WERI-Rb-1 (cell line): ENCODE data around the gene TUT4.

Experiments
- DNase-seq: peaks from one replicate; pipeline ENCODE4 v3.0.0-alpha.2; 2020
- H3K27ac ChIP-seq: fragments of 250-450 bp; sonication (Bioruptor Pico); 2 replicates; pipeline ENCODE4 v1.5.1; 2020; ENCODE audit warnings: mild to moderate bottlenecking, moderate library complexity
- H3K27me3 ChIP-seq: fragments of 250-450 bp; sonication (Bioruptor Pico); 2 replicates; pipeline ENCODE4 v1.5.1; 2021; ENCODE audit warnings: mild to moderate bottlenecking, low read depth, moderate library complexity; ENCODE audit not compliant: insufficient read depth, severe bottlenecking
- H3K36me3 ChIP-seq: fragments of 250-450 bp; sonication (Bioruptor Pico); 2 replicates; pipeline ENCODE4 v1.5.1; 2020; ENCODE audit warnings: mild to moderate bottlenecking, moderate library complexity
- H3K4me3 ChIP-seq: 2 replicates; pipeline ENCODE4 v1.5.1; 2011; ENCODE audit warnings: low read depth, mild to moderate bottlenecking, control low read depth, low read length
- H3K9me3 ChIP-seq: fragments of 250-450 bp; sonication (Bioruptor Pico); 2 replicates; pipeline ENCODE4 v1.5.1; 2021; ENCODE audit warnings: mild to moderate bottlenecking, moderate library complexity; ENCODE audit not compliant: severe bottlenecking
- CTCF ChIP-seq: IDR thresholded peaks from 2 replicates; pipeline ENCODE4 v1.5.1; 2011; ENCODE audit warnings: low read depth, mild to moderate bottlenecking, control low read depth, inconsistent platforms, low read length

The TUT4 gene

DNA sequence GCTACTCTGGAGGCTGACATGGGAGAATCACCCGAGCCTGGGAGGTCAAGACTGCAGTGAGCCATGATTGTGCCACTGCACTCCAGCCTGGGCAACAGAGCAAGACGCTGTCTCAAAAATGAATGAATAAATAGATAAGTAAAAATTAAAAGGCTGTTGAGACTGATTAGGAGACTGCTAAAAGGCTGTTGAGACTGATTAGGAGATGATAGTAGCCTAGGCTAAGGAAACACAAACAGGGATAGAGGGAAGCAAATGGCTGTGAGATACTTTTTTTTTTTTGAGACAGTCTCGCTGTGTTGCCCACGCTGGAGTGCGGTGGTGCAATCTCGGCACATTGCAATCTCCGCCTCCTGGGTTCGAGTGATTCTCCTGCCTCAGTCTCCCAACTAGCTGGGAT is 120.1 kb downstream of the TUT4 start:
- no peak overlapping the region for H3K27ac ChIP-seq
- peaks cover 65% of the 10 kb centered on the region for H3K36me3 ChIP-seq
- no peak for TF ChIP-seq CTCF
- no peak overlapping the region for H3K4me3 ChIP-seq
- no peak for DNase-seq
- H3K27me3 ChIP-seq, result no peaks in the 10 kb centered on the region
- H3K9me3 ChIP-seq, result no peaks in the 10 kb centered on the region

- Histone ChIP-seq H3K27ac (no peak overlapping the region), H3K9me3 (no peaks in the 10 kb centered on the region), H3K4me3 (no peak overlapping the region), H3K36me3 (peaks cover 57% of the 10 kb centered on the region), H3K27me3 (no peaks in the 10 kb centered on the region)
- DNase-seq, result no peak
- TF ChIP-seq CTCF, result no peak
Measured at GRCh38 chr1:52427152-52427551, 125.7 kb downstream of the TUT4 start.

DNA sequence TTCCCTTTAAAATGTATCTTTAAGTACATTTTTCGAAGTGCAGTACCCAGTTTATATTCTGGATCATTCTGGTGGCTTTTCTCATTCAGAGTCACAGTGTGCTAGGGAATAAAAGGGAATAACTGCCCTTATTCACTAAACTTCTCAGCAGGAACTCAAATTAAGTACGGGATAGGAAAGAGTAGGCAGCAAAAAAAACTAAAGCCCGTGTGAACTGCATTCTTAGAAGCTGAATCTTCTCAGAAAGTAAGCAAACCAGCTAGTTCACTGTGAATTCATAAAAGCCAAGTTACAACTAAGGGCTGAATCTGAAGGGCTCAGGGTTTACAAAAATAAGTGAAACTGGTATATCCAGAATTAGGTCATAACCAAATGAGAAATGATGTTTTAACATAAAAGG is 126.5 kb downstream of the TUT4 start:
- Histone ChIP-seq H3K9me3 (no peaks in the 10 kb centered on the region), H3K4me3 (no peak overlapping the region), H3K27ac (no peak overlapping the region), H3K27me3 (no peaks in the 10 kb centered on the region), H3K36me3 (peaks cover 55% of the 10 kb centered on the region)
- TF ChIP-seq CTCF, result no peak
- no peak for DNase-seq

GRCh38 chr1:52424813-52425212 is 128.1 kb downstream of the TUT4 start:
- H3K27me3 ChIP-seq, result no peaks in the 10 kb centered on the region
- H3K4me3 ChIP-seq, result no peak overlapping the region
- no peaks in the 10 kb centered on the region for H3K9me3 ChIP-seq
- no peak for TF ChIP-seq CTCF
- DNase-seq, result no peak
- peaks cover 56% of the 10 kb centered on the region for H3K36me3 ChIP-seq
- H3K27ac ChIP-seq, result no peak overlapping the region

GRCh38 chr1:52424231-52424636 is 128.7 kb downstream of the TUT4 start:
- Histone ChIP-seq H3K36me3 (peaks cover 59% of the 10 kb centered on the region), H3K9me3 (no peaks in the 10 kb centered on the region), H3K27me3 (no peaks in the 10 kb centered on the region), H3K27ac (no peak overlapping the region), H3K4me3 (no peak overlapping the region)
- no peak for DNase-seq
- TF ChIP-seq CTCF, result no peak

DNA sequence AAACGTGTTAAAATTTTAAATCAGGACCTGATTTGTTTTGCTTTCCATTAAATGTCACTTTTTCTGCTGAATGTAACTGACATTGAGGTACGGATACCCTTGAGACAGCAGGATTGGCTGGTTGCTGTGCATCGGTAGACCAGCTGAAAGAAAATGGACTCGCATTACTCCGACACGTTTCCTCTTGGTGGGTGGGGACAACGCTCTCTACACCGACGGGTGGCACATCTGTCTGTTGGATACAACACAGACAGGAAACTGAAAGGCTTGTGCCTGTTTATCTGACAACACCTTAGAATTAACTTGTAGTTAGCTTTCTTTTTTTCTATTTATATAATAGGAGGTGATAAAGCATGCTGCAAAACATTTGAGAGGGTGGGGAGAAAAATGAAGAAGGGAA is 129.1 kb downstream of the TUT4 start:
- no peak for TF ChIP-seq CTCF
- Histone ChIP-seq H3K27me3 (no peaks in the 10 kb centered on the region), H3K9me3 (no peaks in the 10 kb centered on the region), H3K4me3 (no peak overlapping the region), H3K36me3 (peaks cover 63% of the 10 kb centered on the region), H3K27ac (no peak overlapping the region)
- no peak for DNase-seq
